ENCODE results near the gene EIF2B1. TPM values are rescaled to one million over a fixed set of nuclear protein-coding genes. Genes with fewer than 3 reads are reported as not detected.
"Not testable (repeated sequence)": the region's sequence is repeated elsewhere in the genome, so short reads cannot be mapped to it uniquely, and the experiment has no call there.

EIF2B1 gene
- total and polyA plus RNA-seq, 4 donors, result 24.5 to 60.1 (median 49.4) TPM

GRCh38 chr12:123601602-123602489 lies 31.6 kb downstream of the EIF2B1 start, which contains the start of gene DDX55:
TSS of gene DDX55 (plus strand) at chr12:123602099. CDS start at chr12:123602149, 50 bp downstream.
- peaks cover 22% of the 10 kb centered on the region for H3K36me3 ChIP-seq (ENCODE audit: control insufficient read depth, insufficient read depth, low read length)
- WGBS (ENCODE audit: insufficient coverage), result under 1% methylated on average over 81 of the region's 81 CpGs
- peak within 1 kb of the TSS; percentile 79 for H3K27ac ChIP-seq (ENCODE audit: low read depth, low read length)
- H3K4me1 ChIP-seq (ENCODE audit: control insufficient read depth, insufficient read depth, low read length), result peaks cover 20% of the 10 kb centered on the region
- H3K9me3 ChIP-seq (ENCODE audit: control insufficient read depth, insufficient read depth, low read length), result no peaks in the 10 kb centered on the region
- peak; percentile 72 to 95 (median 80) for DNase-seq (ENCODE audit: low read depth in 4 of 6, low spot score in 6 of 6)
- no peaks in the 10 kb centered on the region for H3K27me3 ChIP-seq (ENCODE audit: control insufficient read depth, insufficient read depth, low read length)
- H3K4me3 ChIP-seq (ENCODE audit: low read depth, low read length), result peak within 1 kb of the TSS; percentile 91

- Histone ChIP-seq H3K36me3 (ENCODE audit: control insufficient read depth, insufficient read depth, low read length) (peaks cover 18% of the 10 kb centered on the region), H3K4me1 (ENCODE audit: control insufficient read depth, insufficient read depth, low read length) (peaks cover 20% of the 10 kb centered on the region), H3K9me3 (ENCODE audit: control insufficient read depth, insufficient read depth, low read length) (no peaks in the 10 kb centered on the region), H3K27ac (ENCODE audit: low read depth, low read length) (no peak overlapping the region), H3K4me3 (ENCODE audit: low read depth, low read length) (no peak overlapping the region), H3K27me3 (ENCODE audit: control insufficient read depth, insufficient read depth, low read length) (no peaks in the 10 kb centered on the region)
- DNase-seq (ENCODE audit: low read depth in 4 of 6, low spot score in 6 of 6), result no peak
- 94% methylated on average over 5 of the region's 7 CpGs for WGBS (ENCODE audit: insufficient coverage)
Observed at GRCh38 chr12:123599721-123600120, 33.8 kb downstream of the EIF2B1 start.

DNA sequence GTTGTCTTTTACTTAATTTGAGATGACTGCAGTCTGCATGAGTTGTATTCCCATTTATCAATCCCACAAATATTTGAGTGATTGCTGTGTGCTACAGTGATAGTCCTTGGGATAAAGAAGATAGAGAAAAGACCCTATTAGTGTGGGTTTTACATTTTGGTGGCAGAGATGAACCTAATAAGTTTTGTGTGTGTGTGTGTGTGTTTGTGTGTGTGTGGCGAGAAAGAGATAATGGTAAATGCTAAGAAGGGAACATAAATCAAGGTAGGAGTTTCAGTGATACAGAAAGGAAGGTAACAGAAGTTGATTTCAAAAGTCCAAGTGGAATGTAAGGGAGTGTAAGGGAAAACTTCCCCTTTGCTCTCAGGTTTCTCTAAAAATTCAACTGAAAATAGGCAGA lies 34.2 kb downstream of the EIF2B1 start:
- Histone ChIP-seq H3K27me3 (ENCODE audit: control insufficient read depth, insufficient read depth, low read length) (no peaks in the 10 kb centered on the region), H3K36me3 (ENCODE audit: control insufficient read depth, insufficient read depth, low read length) (peaks cover 20% of the 10 kb centered on the region), H3K4me3 (ENCODE audit: low read depth, low read length) (no peak overlapping the region), H3K27ac (ENCODE audit: low read depth, low read length) (no peak overlapping the region), H3K4me1 (ENCODE audit: control insufficient read depth, insufficient read depth, low read length) (peaks cover 20% of the 10 kb centered on the region), H3K9me3 (ENCODE audit: control insufficient read depth, insufficient read depth, low read length) (no peaks in the 10 kb centered on the region)
- 82% methylated on average over 1 of the region's 1 CpG for WGBS (ENCODE audit: insufficient coverage)
- no peak for DNase-seq (ENCODE audit: low read depth in 4 of 6, low spot score in 6 of 6)

DNA sequence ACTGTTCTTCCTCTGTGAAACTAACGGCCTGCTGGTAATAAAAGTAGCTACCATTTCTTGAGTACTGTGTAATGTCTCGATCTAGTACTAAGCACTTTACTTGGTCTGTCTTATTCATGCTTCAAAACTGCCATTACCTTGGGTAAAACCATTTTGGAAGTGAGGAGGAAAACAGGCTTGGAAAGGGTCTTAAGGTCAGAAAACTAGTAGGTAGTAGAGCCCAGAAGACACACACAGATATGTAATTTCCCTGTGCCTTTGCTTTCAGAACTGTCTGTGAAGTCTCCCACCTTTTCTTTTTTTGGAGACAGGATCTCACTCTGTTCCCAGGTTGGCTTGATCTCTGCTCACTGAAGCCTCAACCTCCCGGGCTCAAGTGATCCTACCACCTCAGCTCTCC lies 35.0 kb downstream of the EIF2B1 start:
- Histone ChIP-seq H3K4me1 (ENCODE audit: control insufficient read depth, insufficient read depth, low read length) (peaks cover 17% of the 10 kb centered on the region), H3K4me3 (ENCODE audit: low read depth, low read length) (no peak overlapping the region), H3K27me3 (ENCODE audit: control insufficient read depth, insufficient read depth, low read length) (no peaks in the 10 kb centered on the region), H3K36me3 (ENCODE audit: control insufficient read depth, insufficient read depth, low read length) (peaks cover 17% of the 10 kb centered on the region), H3K27ac (ENCODE audit: low read depth, low read length) (no peak overlapping the region), H3K9me3 (ENCODE audit: control insufficient read depth, insufficient read depth, low read length) (no peaks in the 10 kb centered on the region)
- WGBS (ENCODE audit: insufficient coverage), result no CpG with 5 or more reads among the region's 3 CpGs
- no peak for DNase-seq (ENCODE audit: low read depth in 4 of 6, low spot score in 6 of 6)

GRCh38 chr12:123597100-123597499 lies 36.4 kb downstream of the EIF2B1 start:
- H3K4me3 ChIP-seq (ENCODE audit: low read depth, low read length), result no peak overlapping the region
- WGBS (ENCODE audit: insufficient coverage), result 100% methylated on average over 2 of the region's 3 CpGs
- H3K27ac ChIP-seq (ENCODE audit: low read depth, low read length), result no peak overlapping the region
- H3K4me1 ChIP-seq (ENCODE audit: control insufficient read depth, insufficient read depth, low read length), result peaks cover 8% of the 10 kb centered on the region
- no peaks in the 10 kb centered on the region for H3K27me3 ChIP-seq (ENCODE audit: control insufficient read depth, insufficient read depth, low read length)
- no peak for DNase-seq (ENCODE audit: low read depth in 4 of 6, low spot score in 6 of 6)
- peaks cover 26% of the 10 kb centered on the region for H3K36me3 ChIP-seq (ENCODE audit: control insufficient read depth, insufficient read depth, low read length)
- no peaks in the 10 kb centered on the region for H3K9me3 ChIP-seq (ENCODE audit: control insufficient read depth, insufficient read depth, low read length)

- H3K9me3 ChIP-seq (ENCODE audit: control insufficient read depth, insufficient read depth, low read length), result no peaks in the 10 kb centered on the region
- no peak for DNase-seq (ENCODE audit: low read depth in 4 of 6, low spot score in 6 of 6)
- H3K27me3 ChIP-seq (ENCODE audit: control insufficient read depth, insufficient read depth, low read length), result no peaks in the 10 kb centered on the region
- H3K4me3 ChIP-seq (ENCODE audit: low read depth, low read length), result no peak overlapping the region
- H3K27ac ChIP-seq (ENCODE audit: low read depth, low read length), result no peak overlapping the region
- H3K36me3 ChIP-seq (ENCODE audit: control insufficient read depth, insufficient read depth, low read length), result peaks cover 35% of the 10 kb centered on the region
- H3K4me1 ChIP-seq (ENCODE audit: control insufficient read depth, insufficient read depth, low read length), result no peaks in the 10 kb centered on the region
Observed at GRCh38 chr12:123595729-123596128, 37.8 kb downstream of the EIF2B1 start.

DNA sequence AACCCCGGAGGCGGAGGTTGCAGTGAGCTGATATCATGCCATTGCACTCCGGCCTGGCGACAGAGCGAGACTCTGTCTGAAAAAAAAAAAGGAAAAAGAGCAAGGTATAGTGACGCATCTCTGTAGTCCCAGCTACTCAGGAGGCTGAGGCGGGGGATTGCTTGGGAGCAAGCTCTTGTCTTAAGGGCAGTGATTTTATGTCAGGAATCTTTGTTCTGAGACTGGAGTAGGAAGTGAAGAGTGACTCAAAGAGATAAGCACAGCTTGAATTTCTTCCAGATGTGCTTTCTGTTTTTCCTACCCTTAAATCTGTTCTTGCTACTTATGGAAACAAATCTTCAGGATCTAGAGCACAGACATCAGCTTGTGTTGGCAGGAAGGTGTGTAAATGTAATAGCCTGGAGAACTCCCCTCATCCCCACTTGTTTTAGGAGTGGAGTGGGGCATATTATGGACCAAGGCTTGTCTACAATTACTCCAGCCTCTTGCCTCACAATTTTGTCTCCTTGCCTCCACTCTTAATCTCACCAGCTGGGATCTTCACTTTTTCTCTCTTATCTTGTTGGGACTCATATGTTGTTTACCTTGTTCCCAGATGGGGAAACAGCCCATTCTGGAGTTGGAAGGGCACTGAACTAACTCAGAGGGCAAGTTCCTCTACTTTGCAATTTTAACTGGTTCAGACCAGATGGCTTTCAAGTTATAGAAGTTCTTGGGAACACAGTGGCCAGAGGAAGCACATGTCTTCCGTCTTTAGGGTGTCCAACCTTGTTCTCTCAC lies 41.6 kb downstream of the EIF2B1 start:
- Histone ChIP-seq H3K4me3 (ENCODE audit: low read depth, low read length) (no peak overlapping the region), H3K27me3 (ENCODE audit: control insufficient read depth, insufficient read depth, low read length) (no peaks in the 10 kb centered on the region), H3K36me3 (ENCODE audit: control insufficient read depth, insufficient read depth, low read length) (peaks cover 47% of the 10 kb centered on the region), H3K9me3 (ENCODE audit: control insufficient read depth, insufficient read depth, low read length) (no peaks in the 10 kb centered on the region), H3K27ac (ENCODE audit: low read depth, low read length) (no peak overlapping the region), H3K4me1 (ENCODE audit: control insufficient read depth, insufficient read depth, low read length) (no peaks in the 10 kb centered on the region)
- WGBS (ENCODE audit: insufficient coverage), result 95% methylated on average over 7 of the region's 8 CpGs
- DNase-seq (ENCODE audit: low read depth in 4 of 6, low spot score in 6 of 6), result no peak

GRCh38 chr12:123580772-123581171 lies 52.7 kb downstream of the EIF2B1 start:
- Histone ChIP-seq H3K9me3 (ENCODE audit: control insufficient read depth, insufficient read depth, low read length) (no peaks in the 10 kb centered on the region), H3K27ac (ENCODE audit: low read depth, low read length) (no peak overlapping the region), H3K36me3 (ENCODE audit: control insufficient read depth, insufficient read depth, low read length) (peaks cover 2% of the 10 kb centered on the region), H3K4me1 (ENCODE audit: control insufficient read depth, insufficient read depth, low read length) (peaks cover 13% of the 10 kb centered on the region), H3K4me3 (ENCODE audit: low read depth, low read length) (no peak overlapping the region), H3K27me3 (ENCODE audit: control insufficient read depth, insufficient read depth, low read length) (no peaks in the 10 kb centered on the region)
- WGBS (ENCODE audit: insufficient coverage), result no CpG with 5 or more reads among the region's 4 CpGs
- no peak for DNase-seq (ENCODE audit: low read depth in 4 of 6, low spot score in 6 of 6)

GRCh38 chr12:123578829-123579228 lies 54.7 kb downstream of the EIF2B1 start:
- not testable (repeated sequence) for H3K9me3 ChIP-seq (ENCODE audit: control insufficient read depth, insufficient read depth, low read length); H3K27ac ChIP-seq (ENCODE audit: low read depth, low read length); H3K4me3 ChIP-seq (ENCODE audit: low read depth, low read length); DNase-seq (ENCODE audit: low read depth in 4 of 6, low spot score in 6 of 6); H3K27me3 ChIP-seq (ENCODE audit: control insufficient read depth, insufficient read depth, low read length); H3K36me3 ChIP-seq (ENCODE audit: control insufficient read depth, insufficient read depth, low read length)
- WGBS (ENCODE audit: insufficient coverage), result no CpG with 5 or more reads among the region's 4 CpGs
- H3K4me1 ChIP-seq (ENCODE audit: control insufficient read depth, insufficient read depth, low read length), result peaks cover 10% of the 10 kb centered on the region

Data from spinal cord (tissue), 10 donors.